Body of pancreas (tissue), 4 donors: Measurements from ENCODE around the gene SENP6.

Source experiments
- CTCF ChIP-seq, 7 experiments: fragments of 450-650 bp in 4 of 7; fragments of 200-600 bp in 3 of 7; sonication (generic) in 3 of 7; IDR thresholded peaks; one replicate each; pipeline ENCODE4 v1.5.1; 2016 to 2019; ENCODE audit warnings: antibody characterized with exemption in 7 of 7
- POLR2A ChIP-seq, 3 donors: fragments of 450-650 bp; IDR thresholded peaks; one replicate each; pipeline ENCODE4 v1.6.1; 2016; ENCODE audit warnings: antibody characterized with exemption in 3 of 3, mild to moderate bottlenecking in 2 of 3

GRCh38 chr6:75556240-75556639 lies 45.4 kb upstream of the SENP6 start:
- no peak for TF ChIP-seq CTCF (IDR thresholded peaks at IDR 0.05)
- no peak for TF ChIP-seq POLR2A (IDR thresholded peaks at IDR 0.05)
